ENCODE results near the gene MRPS11.
"Not testable (repeated sequence)": the region's sequence is repeated elsewhere in the genome, so short reads cannot be mapped to it uniquely, and the experiment has no call there.

The MRPS11 gene

DNA sequence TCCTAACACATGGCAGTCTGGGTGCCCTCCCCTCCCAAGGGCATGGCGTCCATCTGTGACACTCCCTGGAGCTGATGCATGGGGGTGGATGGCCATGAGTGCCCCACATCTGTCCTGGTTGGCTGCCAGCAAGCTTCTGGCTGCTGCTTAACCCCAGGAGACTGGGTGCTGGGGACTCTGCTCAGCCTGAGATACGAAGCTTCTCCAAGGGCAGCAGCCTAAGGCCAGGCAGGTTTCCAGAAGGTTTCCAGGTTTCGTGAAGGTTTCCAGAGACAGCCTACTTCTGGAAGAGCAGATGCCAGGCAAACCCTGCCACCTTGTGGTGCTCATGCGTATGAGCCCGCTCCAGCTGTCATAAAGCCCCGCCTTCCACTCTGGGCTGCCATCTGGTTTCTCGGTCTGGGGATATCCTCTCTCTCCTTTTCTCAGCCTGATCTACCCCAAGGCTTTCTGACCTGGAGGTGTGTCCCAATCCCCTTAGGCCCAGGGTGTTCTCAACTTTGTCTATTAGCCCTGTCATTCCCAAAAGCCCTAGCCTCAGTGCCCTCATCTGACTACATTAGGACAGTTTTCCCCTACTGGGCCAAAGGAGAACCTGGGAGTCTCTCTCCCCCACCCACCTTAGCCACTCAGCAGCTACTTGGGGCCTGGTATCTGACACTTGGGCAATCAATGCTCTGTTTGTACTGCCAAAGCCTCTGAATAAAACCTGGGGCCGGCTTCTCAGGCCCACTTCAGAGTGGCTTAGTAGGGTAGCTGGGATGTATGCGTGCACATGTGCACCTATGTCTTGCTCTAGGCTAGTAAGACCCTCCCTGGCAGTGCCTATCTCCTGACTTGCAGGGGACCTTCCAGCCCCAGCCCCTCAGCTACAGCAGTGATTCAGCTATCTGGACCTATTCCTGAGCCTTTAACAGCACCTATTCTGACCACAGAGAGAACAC is 12.4 kb upstream of the MRPS11 start:
- DNase-seq (ENCODE audit: low read depth), result peak; percentile 81

DNA sequence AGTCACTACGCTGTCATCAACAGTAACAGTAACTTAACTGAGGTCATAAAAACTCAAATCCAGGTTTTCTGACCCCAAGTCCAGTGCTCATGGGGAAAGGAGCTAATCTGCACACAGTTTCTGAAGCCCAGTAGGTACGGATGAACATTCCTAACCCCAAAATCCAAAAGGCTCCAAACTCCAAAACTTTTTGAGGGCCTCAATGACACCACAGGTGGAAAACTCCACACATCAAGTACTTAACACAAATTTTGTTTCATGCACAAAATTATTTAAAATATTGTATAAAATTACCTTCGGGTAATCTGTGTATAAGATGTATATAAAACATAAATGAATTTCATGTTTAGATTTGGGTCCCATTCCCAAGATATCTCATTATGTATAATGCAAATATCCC is 10.8 kb upstream of the MRPS11 start:
- no peak for DNase-seq (ENCODE audit: low read depth)

GRCh38 chr15:88463870-88464532 is 3.5 kb upstream of the MRPS11 start:
- no peak for DNase-seq (ENCODE audit: low read depth)

GRCh38 chr15:88465633-88466224 is 1.8 kb upstream of the MRPS11 start:
- peak; percentile 77 for DNase-seq (ENCODE audit: low read depth)

- peak; percentile 22 for DNase-seq (ENCODE audit: low read depth)
These were observed 524 bp downstream of the MRPS11 start for GRCh38 chr15:88467935-88468528.

GRCh38 chr15:88468721-88469120 is 1.2 kb downstream of the MRPS11 start:
- DNase-seq (ENCODE audit: low read depth), result not testable (repeated sequence)

DNA sequence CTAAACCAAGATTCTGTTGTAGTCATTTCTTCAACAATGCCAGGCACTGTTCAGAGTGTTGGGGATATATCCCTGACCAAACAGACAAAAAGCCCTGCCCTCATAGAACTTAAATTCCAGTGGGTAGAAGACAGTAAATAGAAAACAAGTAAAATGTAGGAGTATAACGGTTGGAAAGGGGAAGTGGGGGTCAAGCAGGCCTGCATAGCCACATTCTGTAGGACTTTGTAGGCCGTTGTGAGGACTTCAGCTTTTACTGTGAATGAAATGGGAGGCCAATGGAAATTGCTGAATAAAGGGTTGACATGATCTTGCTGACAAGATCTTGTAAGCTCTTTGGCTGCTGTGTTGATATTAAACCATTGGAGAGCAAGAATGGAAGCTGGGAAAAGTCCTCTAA is 1.8 kb downstream of the MRPS11 start:
- DNase-seq (ENCODE audit: low read depth), result no peak

DNA sequence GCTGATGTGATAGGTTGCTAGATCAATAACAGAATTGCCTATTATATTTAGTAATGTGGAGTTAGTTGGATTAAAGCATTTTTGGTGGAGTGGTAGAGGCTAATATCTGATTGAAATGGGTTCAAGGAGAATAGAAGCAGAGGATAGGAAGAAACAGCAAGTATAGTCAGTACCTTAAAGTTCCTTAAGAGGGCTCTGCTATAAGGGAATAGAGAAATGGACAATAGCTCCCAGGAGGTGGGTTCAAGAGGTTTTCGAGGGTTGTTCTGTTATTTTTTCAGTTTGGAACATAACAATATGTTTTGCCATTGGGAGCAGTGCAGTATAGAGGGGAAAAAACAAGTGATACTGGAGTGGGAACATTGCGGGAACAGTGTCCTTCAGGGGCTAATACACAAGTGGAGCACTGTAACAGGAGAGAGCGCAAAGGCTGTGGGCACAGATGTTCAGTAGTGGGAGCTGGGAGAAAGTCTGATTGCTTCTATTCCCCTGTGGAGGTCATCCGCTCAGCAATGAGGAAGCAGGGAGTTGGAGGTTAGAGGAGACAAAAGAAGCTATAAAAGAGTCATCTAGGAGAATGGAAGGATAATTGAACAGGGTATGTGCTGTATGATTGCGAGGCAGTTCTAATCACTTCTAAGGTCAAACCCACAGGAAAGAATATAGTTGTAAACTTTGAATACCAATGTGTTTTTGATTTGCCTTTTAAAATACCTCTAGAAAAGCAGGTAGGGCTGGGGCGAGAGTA is 3.3 kb downstream of the MRPS11 start:
- DNase-seq (ENCODE audit: low read depth), result peak; percentile 17

- DNase-seq (ENCODE audit: low read depth), result no peak
These were observed 4.7 kb downstream of the MRPS11 start for GRCh38 chr15:88472225-88472624.

GRCh38 chr15:88473661-88474293 is 6.3 kb downstream of the MRPS11 start:
- not testable (repeated sequence) for DNase-seq (ENCODE audit: low read depth)

DNA sequence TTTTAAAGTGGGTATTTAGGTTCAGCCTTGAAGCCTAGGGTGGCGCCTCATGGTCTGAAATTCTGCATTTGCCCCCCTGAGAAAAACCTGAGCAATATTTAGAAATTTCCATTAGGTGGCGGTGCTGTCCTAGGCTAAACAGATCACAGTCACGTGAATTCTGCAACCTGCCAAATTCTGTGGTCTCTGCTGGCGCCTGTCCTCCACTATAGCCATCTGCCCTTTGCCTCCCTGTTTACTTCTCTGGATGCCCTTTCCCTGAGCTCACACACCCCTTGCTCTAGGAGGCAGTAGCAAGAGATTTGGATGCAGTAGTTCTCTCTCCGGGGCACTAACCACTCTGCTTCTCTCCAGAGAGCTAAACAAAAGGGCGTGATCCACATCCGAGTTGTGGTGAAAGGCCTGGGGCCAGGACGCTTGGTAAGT is 9.1 kb downstream of the MRPS11 start:
- DNase-seq (ENCODE audit: low read depth), result peak; percentile 65

- no peak for DNase-seq (ENCODE audit: low read depth)
These were observed 9.6 kb downstream of the MRPS11 start for GRCh38 chr15:88477126-88477525.

GRCh38 chr15:88477904-88478303 is 10.4 kb downstream of the MRPS11 start:
- no peak for DNase-seq (ENCODE audit: low read depth)

DNA sequence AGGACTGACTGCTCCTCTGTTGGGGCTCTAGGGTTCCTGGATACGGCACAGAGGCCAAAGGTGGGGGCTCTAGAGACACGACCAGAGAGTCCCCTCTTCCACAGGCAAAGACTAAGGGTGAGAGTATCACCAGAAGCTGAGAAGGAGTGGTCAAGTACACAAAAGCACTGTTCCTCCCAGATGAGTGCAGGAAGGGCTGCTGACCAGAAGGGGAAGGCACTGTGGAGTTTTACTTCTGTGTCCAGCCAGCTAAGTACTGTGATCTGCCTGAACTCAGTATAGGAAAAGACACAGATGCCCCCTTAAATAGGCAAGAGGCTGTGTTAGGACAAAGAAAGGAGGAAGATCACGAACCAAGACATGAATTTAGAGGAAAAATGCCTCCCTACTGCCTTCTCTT is 11.7 kb downstream of the MRPS11 start:
- DNase-seq (ENCODE audit: low read depth), result no peak

DNA sequence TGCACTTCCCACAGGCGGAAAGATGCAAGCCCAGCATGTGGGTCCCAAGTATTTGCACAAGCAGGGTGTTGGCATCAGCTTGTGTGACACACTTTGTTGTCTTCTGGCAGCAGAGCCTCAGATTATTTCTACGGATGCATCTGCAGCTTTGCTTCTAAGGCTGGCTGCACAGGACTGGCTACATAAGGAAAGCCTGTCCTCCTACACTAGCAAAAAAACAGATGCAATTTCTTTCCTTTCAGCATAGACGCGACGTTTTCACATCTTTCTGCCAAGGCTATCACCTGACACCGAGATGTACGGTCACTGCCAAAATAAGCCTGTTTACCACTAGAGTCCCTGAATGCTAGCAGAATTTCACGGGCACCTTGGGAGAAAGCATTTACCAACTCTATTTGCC is 13.5 kb downstream of the MRPS11 start:
- DNase-seq (ENCODE audit: low read depth), result no peak

DNA sequence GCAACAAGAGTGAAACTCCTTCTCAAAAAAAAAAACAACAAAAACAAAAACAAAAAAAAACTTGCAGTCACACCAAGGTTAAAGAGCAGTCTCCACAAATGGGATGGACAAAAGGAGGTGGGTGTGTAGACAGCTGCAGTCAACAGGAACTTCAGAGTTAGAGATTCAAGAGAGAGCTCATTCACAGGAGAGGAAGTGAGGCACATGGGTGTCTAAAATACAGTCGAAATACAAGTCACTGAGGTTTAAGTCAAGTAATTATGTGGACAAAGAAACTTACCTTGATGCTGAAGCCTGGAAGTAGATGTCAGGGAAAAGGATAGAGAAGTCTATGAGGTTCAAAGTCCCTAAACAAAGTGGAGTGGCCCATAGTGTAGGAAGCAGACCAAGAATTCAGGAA is 14.8 kb downstream of the MRPS11 start:
- DNase-seq (ENCODE audit: low read depth), result no peak

DNA sequence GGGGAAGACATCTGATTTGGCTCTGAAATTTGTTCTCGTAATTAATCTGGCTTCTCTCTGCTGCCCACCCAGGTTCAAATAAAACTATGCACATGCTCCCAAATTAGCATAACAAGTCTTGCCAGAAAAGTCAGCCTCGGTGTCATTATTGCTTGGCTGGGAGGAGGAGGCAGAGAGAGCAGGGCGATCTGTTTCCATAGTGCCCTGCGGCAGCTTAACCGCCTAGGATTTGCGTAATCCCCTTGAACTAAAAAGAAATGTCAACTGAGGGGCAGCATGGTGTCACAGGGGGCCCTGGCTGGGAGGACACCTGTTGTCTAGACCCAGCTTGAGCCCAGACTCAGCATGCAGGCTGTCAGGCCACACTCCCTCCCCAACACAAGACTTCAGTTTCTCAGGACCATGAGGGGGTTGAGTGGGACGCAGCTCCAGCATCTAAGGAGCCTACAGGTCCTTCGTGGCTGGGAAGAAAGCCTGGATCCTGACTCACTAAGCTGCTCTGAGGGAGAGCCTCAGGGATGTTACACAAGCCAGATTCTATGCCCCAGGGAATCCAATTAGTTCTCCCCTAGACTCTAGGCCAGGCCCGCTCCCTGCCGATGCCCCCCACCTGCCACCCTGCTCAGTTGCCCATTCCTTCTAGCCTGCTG is 17.3 kb downstream of the MRPS11 start:
- peak; percentile 42 for DNase-seq (ENCODE audit: low read depth)

GRCh38 chr15:88487178-88487795 is 19.8 kb downstream of the MRPS11 start:
- no peak for DNase-seq (ENCODE audit: low read depth)

- no peak for DNase-seq (ENCODE audit: low read depth)
These were observed 20.5 kb downstream of the MRPS11 start for GRCh38 chr15:88487796-88488523.

- no peak for DNase-seq (ENCODE audit: low read depth)
These were observed 21.8 kb downstream of the MRPS11 start for GRCh38 chr15:88489321-88489720.
